Measurements from ENCODE around the gene CDKN2AIP. TPM values are rescaled to one million over a fixed set of nuclear protein-coding genes. Genes with fewer than 3 reads are reported as not detected.
"Not testable (repeated sequence)": the region's sequence is repeated elsewhere in the genome, so short reads cannot be mapped to it uniquely, and the experiment has no call there.

Gene CDKN2AIP
- total RNA-seq, 2 donors from 2014 or later = 22.1 to 34.1 TPM

- ATAC-seq (peak in 1 of 2 donors; percentile 3), DNase-seq (ENCODE audit: low spot score in 2 of 2) (no peak)
- Mint-ChIP-seq H3K9me3 (peaks cover 0 to 4% of the 10 kb centered on the region in 2 donors), H3K36me3 (no peaks in the 10 kb centered on the region), H3K27ac (no peak overlapping the region)
These were observed 9.7 kb upstream of the CDKN2AIP start for GRCh38 chr4:183434666-183435190.

DNA sequence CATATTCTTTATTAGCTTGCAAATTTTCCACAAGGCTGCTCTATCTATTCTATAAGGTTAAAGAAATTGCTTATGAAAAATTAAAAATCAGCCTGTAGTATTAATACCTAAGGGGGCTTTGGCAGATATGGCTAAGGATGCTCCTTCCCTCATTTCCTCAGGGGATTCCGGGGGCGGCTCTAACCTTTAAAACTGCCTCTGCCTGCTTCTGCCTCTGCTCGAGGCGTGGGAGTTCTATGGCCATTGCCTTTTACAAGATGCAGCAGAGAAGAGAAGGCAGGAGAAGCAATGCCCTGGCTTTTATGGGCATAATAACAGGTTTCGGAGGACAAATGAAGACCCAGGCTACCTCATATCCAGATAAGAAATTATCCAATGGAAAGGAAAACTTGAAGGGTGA, 8.6 kb upstream of the CDKN2AIP start:
- Mint-ChIP-seq H3K27ac (no peak overlapping the region), H3K36me3 (no peaks in the 10 kb centered on the region), H3K9me3 (peaks cover 0 to 4% of the 10 kb centered on the region in 2 donors)
- no peak for DNase-seq (ENCODE audit: low spot score in 2 of 2)
- ATAC-seq = no peak

DNA sequence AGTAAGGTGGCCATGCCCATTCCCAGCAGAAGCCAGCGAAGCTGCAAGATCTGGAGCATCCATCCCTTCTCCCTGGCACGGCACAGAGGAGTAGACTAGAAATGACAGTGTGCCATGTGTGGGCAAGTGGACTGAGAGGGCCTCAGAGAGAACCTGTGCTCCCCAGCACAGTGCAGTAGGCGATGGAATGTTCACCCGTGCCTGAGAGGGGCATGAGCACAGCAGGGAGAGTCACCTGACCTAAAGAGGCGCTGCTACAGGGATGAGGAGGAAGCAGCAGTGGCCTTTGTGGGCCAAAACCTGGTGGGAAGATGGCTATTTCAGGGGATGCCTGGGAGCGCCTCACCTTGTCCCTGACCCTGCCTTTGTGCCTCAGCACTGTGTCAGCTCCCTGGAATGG, 8.0 kb upstream of the CDKN2AIP start:
- Mint-ChIP-seq H3K27ac (no peak overlapping the region), H3K9me3 (peaks cover 0 to 4% of the 10 kb centered on the region in 2 donors), H3K36me3 (no peaks in the 10 kb centered on the region)
- DNase-seq (ENCODE audit: low spot score in 2 of 2) (no peak), ATAC-seq (no peak)

- DNase-seq (ENCODE audit: low spot score in 2 of 2) (no peak), ATAC-seq (no peak)
- Mint-ChIP-seq H3K9me3 (peaks cover 0 to 4% of the 10 kb centered on the region in 2 donors), H3K36me3 (no peaks in the 10 kb centered on the region), H3K27ac (no peak overlapping the region)
These were observed 7.0 kb upstream of the CDKN2AIP start for GRCh38 chr4:183437452-183437851.

DNA sequence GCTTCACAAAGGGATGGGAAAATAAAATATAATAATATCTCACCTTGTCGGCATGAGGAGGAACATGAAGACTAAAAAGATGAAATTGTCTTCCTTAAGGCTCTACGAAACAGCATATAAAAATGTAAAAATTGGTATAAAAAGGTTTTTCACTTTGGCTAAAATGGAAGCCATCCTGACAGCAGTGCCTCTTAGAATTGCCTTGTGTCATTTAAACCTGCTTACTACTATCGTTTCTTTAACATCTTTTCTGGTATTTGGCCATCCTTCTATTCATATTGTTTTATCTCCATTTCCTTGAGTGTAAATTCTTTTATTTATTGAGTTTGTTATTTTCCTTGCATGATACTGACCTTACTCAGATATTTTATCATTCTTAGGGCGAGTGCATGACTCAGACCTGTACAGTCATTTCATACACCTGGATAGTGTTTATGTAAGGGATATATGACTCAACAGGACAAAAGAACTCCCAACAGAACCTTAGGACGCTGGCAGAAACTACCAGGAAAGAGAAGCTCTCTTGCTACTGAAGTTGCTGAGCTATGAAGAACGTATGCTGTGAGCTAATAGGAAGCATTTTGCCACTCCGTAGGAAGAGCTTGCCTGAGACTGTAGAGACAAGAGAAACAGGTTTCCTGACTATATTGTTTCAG, 5.8 kb upstream of the CDKN2AIP start:
- ATAC-seq = peak; percentile 71 to 79
- Mint-ChIP-seq H3K27ac (no peak overlapping the region), H3K9me3 (peaks cover 0 to 4% of the 10 kb centered on the region in 2 donors)

GRCh38 chr4:183441276-183441675, 3.2 kb upstream of the CDKN2AIP start:
- DNase-seq (ENCODE audit: low spot score in 2 of 2) = no peak
- ATAC-seq = no peak
- H3K27ac Mint-ChIP-seq = no peak overlapping the region
- H3K36me3 Mint-ChIP-seq = peaks cover 14 to 18% of the 10 kb centered on the region in 2 donors
- no peaks in the 10 kb centered on the region for H3K9me3 Mint-ChIP-seq

More for the DNA sequence above, 5.8 kb upstream of the CDKN2AIP start:
- DNase-seq (ENCODE audit: low spot score in 2 of 2) = no peak
- H3K36me3 Mint-ChIP-seq = no peaks in the 10 kb centered on the region

- Mint-ChIP-seq H3K36me3 (peaks cover 29 to 34% of the 10 kb centered on the region in 2 donors), H3K9me3 (no peaks in the 10 kb centered on the region), H3K27ac (peak overlapping the region; percentile 88 to 97)
- ATAC-seq (no peak), DNase-seq (ENCODE audit: low spot score in 2 of 2) (no peak)
These were observed 702 bp upstream of the CDKN2AIP start for GRCh38 chr4:183443655-183444213.

GRCh38 chr4:183445097-183445428, 627 bp downstream of the CDKN2AIP start:
- ATAC-seq (peak; percentile 17 to 25), DNase-seq (ENCODE audit: low spot score in 2 of 2) (peak in 1 of 2 donors; percentile 46)
- peaks cover 29 to 44% of the 10 kb centered on the region in 2 donors for H3K36me3 Mint-ChIP-seq
- H3K27ac Mint-ChIP-seq = peak overlapping the region; percentile 97 to 99
- no peaks in the 10 kb centered on the region for H3K9me3 Mint-ChIP-seq

DNA sequence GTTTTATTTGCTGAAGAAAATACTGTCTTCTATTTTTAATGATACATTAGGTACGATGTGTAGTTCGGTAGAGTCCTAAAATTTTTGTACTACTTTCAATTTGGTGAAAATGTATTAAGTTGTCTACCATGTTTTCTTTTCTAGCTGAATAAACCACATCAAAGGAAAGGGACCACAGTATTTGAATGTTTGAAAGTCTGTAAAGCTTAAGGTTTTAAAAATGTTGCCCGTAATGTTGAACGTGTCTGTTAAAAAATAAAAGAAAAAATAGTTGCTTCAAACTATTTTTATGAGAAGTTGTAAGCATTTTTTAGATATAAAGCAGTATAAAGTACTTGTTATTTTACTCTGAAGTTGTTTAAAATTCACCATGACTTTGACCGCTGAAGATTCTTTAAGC, 3.2 kb downstream of the CDKN2AIP start:
- Mint-ChIP-seq H3K36me3 (peaks cover 29 to 44% of the 10 kb centered on the region in 2 donors), H3K9me3 (no peaks in the 10 kb centered on the region), H3K27ac (no peak overlapping the region)
- ATAC-seq (no peak), DNase-seq (ENCODE audit: low spot score in 2 of 2) (no peak)

- ATAC-seq (no peak), DNase-seq (ENCODE audit: low spot score in 2 of 2) (no peak)
- Mint-ChIP-seq H3K36me3 (peaks cover 29 to 44% of the 10 kb centered on the region in 2 donors), H3K27ac (no peak overlapping the region), H3K9me3 (no peaks in the 10 kb centered on the region)
These were observed 4.0 kb downstream of the CDKN2AIP start for GRCh38 chr4:183448436-183448835.

DNA sequence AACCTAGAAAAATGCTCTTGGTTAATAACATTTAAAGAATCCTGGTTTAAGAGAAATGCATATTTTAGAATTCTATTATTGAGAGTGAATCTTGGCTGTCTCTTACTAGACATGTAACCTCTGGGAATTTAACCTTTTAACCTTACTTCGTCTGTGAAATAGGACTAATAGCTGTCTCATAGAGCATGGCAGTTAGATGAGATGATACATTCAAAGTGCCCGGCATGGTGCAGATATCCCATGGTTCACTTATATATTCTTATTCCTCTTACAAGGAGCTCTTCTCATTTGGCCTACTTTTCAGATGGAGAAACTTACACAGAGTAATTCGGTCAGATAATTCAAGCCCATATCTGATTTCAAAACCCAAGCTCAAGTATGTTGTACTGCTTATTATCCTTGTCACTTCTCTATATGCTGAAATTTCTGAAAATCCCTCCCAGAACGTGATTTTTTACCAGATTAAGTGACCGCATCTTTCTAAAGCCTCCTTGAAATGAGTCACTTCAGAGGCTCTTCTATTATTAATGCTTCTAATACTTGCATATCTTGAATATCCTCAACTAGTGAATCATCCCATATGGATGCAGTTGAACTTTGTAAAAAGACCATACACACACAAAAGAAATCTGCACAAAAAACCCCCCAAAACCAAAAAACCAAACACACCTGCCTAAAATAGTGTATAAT, 4.9 kb downstream of the CDKN2AIP start:
- H3K27ac Mint-ChIP-seq = no peak overlapping the region
- H3K36me3 Mint-ChIP-seq = peaks cover 29 to 44% of the 10 kb centered on the region in 2 donors
- ATAC-seq (no peak), DNase-seq (ENCODE audit: low spot score in 2 of 2) (no peak)
- no peaks in the 10 kb centered on the region for H3K9me3 Mint-ChIP-seq

DNA sequence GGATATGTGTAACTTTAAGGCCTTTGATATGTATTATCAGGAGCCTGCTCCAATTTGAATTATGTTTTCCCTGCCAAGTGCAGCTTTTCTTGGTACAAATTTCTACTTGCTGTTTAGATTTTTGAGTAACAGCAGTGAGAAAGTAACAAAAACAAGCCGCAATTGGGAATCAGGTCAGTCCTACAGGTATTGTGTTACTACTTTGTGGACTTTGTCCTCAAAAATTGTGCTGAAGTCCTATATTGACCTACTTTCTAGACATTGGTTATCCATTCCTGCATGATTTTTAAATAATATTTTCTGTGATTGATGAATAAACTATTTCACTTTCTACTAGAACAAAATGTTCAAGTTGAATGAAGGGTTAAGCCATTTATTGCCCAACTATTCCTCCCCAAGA, 5.7 kb downstream of the CDKN2AIP start:
- DNase-seq (ENCODE audit: low spot score in 2 of 2) (no peak), ATAC-seq (no peak)
- no peak overlapping the region for H3K27ac Mint-ChIP-seq
- H3K9me3 Mint-ChIP-seq = no peaks in the 10 kb centered on the region
- H3K36me3 Mint-ChIP-seq = peaks cover 22 to 41% of the 10 kb centered on the region in 2 donors

- DNase-seq (ENCODE audit: low spot score in 2 of 2) (no peak), ATAC-seq (no peak)
- Mint-ChIP-seq H3K9me3 (peaks cover 0 to 3% of the 10 kb centered on the region in 2 donors), H3K27ac (no peak overlapping the region), H3K36me3 (peaks cover 6 to 13% of the 10 kb centered on the region in 2 donors)
These were observed 11.2 kb downstream of the CDKN2AIP start for GRCh38 chr4:183455431-183456195.

- peaks cover 0 to 3% of the 10 kb centered on the region in 2 donors for H3K9me3 Mint-ChIP-seq
These were observed 13.6 kb downstream of the CDKN2AIP start for GRCh38 chr4:183458005-183458404.

DNA sequence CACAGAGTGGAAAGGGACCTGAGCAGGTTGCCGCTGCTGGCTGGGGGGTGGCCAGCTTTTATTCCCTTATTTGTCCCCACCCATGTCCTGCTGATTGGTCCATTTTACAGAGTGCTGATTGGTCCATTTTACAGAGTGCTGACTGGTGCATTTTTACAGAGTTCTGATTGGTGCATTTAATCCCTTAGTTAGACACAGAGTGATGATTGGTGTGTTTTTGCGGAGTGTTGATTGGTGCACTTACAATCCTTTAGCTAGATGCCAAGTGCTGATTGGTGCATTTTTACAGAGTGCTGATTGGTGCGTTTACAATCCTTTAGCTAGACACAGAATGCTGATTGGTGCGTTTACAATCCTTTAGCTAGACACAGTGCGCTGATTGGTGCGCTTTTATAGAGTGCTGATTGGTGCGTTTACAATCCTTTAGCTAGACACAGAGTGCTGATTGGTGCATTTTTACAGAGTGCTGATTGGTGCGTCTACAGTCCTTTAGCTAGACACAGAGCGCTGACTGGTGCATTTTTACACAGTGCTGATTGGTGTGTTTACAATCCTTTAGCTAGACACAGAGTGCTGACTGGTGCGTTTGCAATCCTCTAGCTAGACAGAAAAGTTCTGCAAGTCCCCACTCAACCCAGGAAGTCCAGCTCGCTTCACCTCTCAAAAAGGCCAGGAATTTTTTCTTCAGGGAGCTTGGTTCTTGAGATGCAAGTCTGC, 19.6 kb downstream of the CDKN2AIP start:
- not testable (repeated sequence) for H3K9me3 Mint-ChIP-seq; H3K27ac Mint-ChIP-seq; DNase-seq (ENCODE audit: low spot score in 2 of 2); H3K36me3 Mint-ChIP-seq; ATAC-seq

More at GRCh38 chr4:183458005-183458404, 13.6 kb downstream of the CDKN2AIP start:
- no peak overlapping the region for H3K27ac Mint-ChIP-seq
- no peak for ATAC-seq
- peaks cover 6 to 13% of the 10 kb centered on the region in 2 donors for H3K36me3 Mint-ChIP-seq
- DNase-seq (ENCODE audit: low spot score in 2 of 2) = no peak

DNA sequence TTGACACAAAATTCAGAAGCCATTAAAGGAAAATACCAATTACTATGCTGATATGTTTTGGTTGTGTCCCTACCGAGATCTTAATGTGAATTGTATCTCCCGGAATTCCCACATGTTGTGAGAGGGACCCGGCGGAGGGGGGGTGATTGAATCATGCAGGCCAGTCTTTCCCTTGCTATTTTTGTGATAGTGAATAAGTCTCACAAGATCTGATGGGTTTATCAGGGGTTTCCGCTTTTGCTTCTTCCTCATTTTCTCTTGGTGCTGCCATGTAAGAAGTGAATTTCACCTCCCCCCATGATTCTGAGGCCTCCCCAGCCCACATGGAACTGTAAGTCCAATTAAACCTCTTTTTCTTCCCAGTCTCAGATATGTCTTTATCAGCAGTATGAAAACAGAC, 21.4 kb downstream of the CDKN2AIP start:
- not testable (repeated sequence) for ATAC-seq; H3K9me3 Mint-ChIP-seq; H3K36me3 Mint-ChIP-seq; H3K27ac Mint-ChIP-seq; DNase-seq (ENCODE audit: low spot score in 2 of 2)

All from activated naive CD4-positive, alpha-beta T cell treated with anti-CD3 and anti-CD28 coated beads, Interleukin-2, amount 50 U/mL, for 72 hours (primary cell).